HL-60 (cell line): ENCODE data around the gene EPHA1.

Experiments used
- CTCF ChIP-seq: IDR thresholded peaks from one replicate; pipeline ENCODE4 v1.5.1; 2011; ENCODE audit warnings: low read length, control low read depth, inconsistent platforms; ENCODE audit not compliant: insufficient read depth
- GABPA ChIP-seq: IDR thresholded peaks from 2 replicates; pipeline ENCODE4 v1.6.1; 2012; ENCODE audit warnings: low read depth
- POLR2AphosphoS5 ChIP-seq: IDR thresholded peaks from 2 replicates; pipeline ENCODE4 v1.6.1; 2012; ENCODE audit warnings: low read depth
- REST ChIP-seq: IDR thresholded peaks from 2 replicates; pipeline ENCODE4 v1.6.1; 2012; ENCODE audit warnings: low read depth; ENCODE audit not compliant: insufficient replicate concordance

- TF ChIP-seq GABPA (no peak), CTCF (no peak), REST (no peak), POLR2AphosphoS5 (no peak)
Observed at GRCh38 chr7:143384148-143384547, 24.5 kb downstream of the EPHA1 start.
